ENCODE results near the gene PRPSAP1.

The PRPSAP1 gene

GRCh38 chr17:76353599-76354316 is at the start of gene PRPSAP1:
TSS of gene PRPSAP1 (minus strand) at chr17:76353916. CDS start at chr17:76353703, 213 bp downstream.
- DNase-seq: peak; percentile 91

DNA sequence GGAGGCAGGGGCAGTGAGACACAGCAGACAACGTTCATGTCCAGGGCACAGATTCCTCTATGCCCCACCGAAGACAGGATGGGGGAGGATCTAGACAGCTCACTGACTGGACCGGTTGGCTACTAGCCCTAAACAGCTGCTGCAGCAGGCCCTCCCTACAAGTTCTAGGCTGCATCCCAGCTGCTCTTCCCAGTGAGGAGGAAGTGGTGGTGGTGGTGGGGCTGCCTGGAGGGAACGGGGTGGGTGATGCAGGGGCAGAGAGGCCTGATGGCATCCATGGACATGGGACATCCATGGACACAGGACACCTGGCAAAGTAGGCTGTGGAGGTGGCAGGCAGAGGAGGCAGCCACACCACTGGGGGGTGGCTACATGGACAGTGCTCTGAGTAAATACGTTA is 49.0 kb upstream of the PRPSAP1 start:
- DNase-seq: no peak

- DNase-seq: no peak
Observed at GRCh38 chr17:76399175-76400172, 45.8 kb upstream of the PRPSAP1 start.

DNA sequence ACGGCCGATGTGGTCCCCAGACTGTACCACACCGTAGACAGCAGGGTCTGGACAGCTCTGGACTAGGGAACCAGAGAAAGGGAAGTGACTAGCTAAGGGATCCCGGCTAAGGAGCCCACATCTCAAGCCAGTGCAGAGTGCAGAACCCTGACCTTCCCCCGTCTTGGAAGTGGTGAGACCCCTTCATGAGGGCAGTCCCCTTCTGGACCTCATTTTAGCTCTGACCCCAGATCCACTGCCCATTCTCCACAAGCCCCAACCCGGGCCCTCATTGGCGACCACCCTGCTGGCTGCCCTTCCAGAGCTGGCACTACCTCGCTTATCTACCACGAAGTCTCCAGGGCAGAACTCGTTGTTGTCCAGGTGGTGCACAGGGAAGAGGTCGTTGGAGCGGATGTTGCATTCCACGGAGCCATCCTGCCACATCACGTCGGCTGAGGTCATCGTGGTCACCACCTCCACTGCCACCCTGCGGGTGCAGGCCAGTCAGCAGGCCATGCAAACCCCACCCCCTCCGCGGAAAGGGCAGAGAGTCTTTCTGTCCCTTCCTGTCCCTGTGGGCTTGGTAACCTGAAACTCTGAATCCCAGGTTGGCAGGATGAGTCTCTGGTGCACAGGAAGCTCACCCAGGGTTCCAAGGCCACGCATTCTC is 44.9 kb upstream of the PRPSAP1 start:
- no peak for DNase-seq

DNA sequence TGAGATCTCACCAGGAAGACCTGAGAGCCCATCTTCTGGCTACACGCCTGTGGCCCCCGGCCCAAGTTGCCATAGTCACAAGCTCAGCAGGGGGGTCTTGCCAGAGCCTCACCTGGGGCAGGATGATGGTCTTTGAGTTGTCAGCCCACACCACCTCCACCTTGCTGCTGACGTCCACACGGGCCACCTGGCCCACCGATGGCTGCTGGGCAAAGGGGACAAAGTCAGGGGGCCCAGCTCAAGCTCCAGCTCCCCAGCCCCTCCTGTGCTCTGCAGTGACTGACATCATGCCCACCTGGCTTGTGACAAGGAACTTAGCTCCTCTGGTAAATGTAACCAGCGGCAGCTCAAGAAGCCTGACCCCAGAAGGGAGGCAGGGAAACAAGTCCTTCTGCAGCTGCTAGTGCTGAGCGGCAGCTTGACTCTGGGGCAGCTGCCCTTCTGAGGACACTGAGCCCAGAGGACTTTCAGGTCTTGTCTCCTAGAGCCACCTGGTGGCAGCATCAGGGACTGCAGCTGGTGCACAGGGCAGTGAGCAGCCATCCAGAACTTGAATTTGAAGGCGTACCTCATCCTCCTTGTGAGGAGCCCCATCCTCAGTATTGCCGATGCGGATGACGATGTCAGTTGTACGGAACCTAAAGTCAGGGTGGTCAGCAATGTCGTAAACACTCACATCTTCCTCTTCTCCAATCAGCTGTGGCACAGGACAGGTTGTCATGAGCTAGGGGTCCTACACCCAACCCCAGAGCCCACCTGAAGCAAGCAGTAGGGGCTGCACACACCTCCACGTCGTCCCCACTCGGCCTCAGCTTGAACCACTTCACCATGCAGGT is 44.2 kb upstream of the PRPSAP1 start:
- peak; percentile 89 for DNase-seq

DNA sequence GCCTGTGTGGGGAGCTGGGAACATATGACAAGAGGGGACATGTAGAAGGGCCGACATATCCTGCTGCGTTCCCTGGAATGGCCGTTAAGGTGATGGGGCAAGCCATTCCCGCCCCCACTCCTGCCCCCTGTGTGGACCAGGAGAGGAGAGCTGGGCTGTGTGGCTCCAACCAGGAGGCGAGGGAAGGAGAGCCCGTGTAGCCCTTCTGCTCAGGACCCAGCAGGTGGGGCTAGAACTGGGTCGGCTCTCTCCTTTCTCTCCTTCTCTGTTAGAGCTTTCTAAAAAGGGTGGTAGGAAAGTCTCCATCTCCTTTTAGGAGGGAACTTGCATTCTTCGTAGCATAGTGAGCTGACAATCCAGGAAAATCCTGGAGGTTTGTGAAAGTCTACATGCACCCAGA is 43.5 kb upstream of the PRPSAP1 start:
- DNase-seq: no peak

- no peak for DNase-seq
Observed at GRCh38 chr17:76395980-76396379, 42.3 kb upstream of the PRPSAP1 start.

DNA sequence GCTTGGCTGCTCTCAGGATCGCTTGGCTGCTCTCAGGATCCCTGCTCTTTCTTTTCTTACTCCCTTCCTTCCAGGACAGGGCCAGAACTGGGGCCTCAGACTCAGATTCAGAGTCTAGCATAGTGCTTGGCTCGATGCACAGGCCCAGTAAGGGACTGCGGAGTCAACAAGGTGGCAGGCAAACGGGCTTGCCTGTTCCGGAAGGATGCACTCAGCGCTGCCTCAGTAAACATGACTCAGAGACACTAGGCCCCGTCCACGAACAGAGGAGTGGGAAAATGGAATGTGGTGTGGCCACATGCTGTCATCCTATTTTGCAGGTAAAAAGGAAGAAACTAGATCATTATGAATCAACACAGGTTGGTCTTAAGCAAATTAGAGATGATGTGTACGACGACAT is 40.5 kb upstream of the PRPSAP1 start:
- DNase-seq: no peak

- no peak for DNase-seq
Observed at GRCh38 chr17:76391200-76391715, 37.5 kb upstream of the PRPSAP1 start.

DNA sequence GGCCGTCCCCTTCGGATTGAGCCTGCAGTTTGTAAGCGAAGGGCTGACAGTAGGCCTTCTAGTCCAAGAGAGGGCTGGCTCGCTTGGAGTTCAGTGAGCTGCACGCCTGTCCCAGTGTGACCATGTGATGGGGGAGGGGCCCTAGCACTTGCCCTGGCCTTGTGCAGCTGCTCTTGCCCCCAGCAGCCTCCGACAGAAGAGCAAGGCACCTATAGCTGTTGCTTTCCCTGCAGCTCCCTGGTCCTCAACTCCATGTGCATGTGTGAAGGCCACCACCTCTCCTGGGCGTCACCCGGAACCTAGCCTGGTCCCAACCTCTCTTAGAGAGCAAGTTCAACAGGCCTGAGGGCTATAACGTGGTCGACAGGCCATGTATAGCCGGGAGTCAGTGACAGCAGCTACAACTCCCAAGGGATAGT is 36.3 kb upstream of the PRPSAP1 start:
- no peak for DNase-seq

GRCh38 chr17:76388966-76389888 is 35.5 kb upstream of the PRPSAP1 start:
- no peak for DNase-seq

- DNase-seq: no peak
Observed at GRCh38 chr17:76386966-76387765, 33.5 kb upstream of the PRPSAP1 start.

DNA sequence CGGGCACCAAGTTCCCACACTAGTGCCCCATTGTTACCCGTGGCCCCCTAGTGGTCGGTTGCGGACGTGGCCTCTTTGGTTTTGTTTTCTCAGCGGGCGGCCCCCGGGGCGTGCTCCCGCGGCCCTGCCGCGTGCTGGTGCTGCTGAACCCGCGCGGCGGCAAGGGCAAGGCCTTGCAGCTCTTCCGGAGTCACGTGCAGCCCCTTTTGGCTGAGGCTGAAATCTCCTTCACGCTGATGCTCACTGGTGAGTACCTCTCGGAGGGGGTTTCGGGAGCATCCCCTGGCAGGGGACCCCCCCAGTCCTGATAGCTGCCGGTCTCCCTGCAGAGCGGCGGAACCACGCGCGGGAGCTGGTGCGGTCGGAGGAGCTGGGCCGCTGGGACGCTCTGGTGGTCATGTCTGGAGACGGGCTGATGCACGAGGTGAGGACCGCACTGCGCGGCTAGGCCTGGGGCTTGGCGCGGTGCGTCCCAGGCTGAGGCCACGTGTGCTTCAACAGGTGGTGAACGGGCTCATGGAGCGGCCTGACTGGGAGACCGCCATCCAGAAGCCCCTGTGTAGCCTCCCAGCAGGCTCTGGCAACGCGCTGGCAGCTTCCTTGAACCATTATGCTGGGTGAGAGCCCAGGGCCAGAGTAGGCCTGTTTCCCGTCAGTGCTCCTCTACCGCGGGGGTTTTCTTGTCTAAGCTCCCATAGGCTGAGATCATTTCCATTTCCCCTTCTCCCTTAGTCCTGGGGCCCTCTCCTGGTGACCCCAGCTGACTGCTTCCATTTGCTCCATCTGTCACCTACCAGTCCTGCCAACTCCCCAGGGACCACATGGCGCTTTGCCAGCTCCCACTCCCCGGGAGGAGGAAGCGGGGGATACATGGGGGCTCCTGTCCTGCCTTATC is 32.4 kb upstream of the PRPSAP1 start:
- DNase-seq: peak; percentile 92

GRCh38 chr17:76384987-76385891 is 31.5 kb upstream of the PRPSAP1 start:
- DNase-seq: peak; percentile 33

- peak; percentile 84 for DNase-seq
Observed at GRCh38 chr17:76384222-76384986, 30.7 kb upstream of the PRPSAP1 start, which contains the start of gene SPHK1. TSS of gene SPHK1 (plus strand) at chr17:76384609. CDS start at chr17:76385645, 1,036 bp downstream.

- DNase-seq: peak; percentile 56
Observed at GRCh38 chr17:76383546-76384221, 30.0 kb upstream of the PRPSAP1 start.
